GM12891 (cell line): ENCODE results near the gene LAMP1.

Source experiments
- POLR2A ChIP-seq: IDR thresholded peaks from 2 replicates; pipeline ENCODE4 v1.6.1; 2011; ENCODE audit warnings: low read depth, low read length, control low read depth
- POLR2AphosphoS5 ChIP-seq: IDR thresholded peaks from 2 replicates; pipeline ENCODE4 v1.6.1; 2011; ENCODE audit warnings: low read depth, low read length, control low read depth
- SPI1 ChIP-seq: IDR thresholded peaks from 2 replicates; pipeline ENCODE4 v1.6.1; 2011; ENCODE audit warnings: low read depth, low read length, control low read depth
- TAF1 ChIP-seq: IDR thresholded peaks from 2 replicates; pipeline ENCODE4 v1.6.1; 2011; ENCODE audit warnings: low read depth, low read length, control low read depth

DNA sequence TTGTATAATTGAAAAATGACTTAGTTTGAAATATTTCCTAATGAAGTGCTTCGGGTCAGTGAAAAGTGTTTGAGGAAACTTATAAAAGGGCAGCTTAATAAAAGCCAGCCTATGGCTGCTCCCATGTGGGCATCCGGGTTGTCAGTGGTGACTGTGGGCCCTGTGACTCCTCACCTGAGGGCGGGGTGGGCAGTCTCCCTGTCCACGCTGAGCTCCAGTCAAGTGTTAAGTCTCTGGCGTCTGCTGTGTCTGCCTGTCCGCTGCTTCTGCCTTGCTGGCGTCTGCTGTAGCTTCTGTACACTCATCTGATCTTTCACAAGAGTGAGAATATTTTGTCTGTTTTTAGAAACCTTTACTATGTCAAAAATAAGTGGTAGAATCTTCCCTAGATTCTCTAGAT, 7.1 kb downstream of the LAMP1 start:
- TF ChIP-seq POLR2A (no peak), TAF1 (no peak), SPI1 (no peak), POLR2AphosphoS5 (no peak)
